ENCODE data around the gene ZNF446.

- TF ChIP-seq, protein P1, sequence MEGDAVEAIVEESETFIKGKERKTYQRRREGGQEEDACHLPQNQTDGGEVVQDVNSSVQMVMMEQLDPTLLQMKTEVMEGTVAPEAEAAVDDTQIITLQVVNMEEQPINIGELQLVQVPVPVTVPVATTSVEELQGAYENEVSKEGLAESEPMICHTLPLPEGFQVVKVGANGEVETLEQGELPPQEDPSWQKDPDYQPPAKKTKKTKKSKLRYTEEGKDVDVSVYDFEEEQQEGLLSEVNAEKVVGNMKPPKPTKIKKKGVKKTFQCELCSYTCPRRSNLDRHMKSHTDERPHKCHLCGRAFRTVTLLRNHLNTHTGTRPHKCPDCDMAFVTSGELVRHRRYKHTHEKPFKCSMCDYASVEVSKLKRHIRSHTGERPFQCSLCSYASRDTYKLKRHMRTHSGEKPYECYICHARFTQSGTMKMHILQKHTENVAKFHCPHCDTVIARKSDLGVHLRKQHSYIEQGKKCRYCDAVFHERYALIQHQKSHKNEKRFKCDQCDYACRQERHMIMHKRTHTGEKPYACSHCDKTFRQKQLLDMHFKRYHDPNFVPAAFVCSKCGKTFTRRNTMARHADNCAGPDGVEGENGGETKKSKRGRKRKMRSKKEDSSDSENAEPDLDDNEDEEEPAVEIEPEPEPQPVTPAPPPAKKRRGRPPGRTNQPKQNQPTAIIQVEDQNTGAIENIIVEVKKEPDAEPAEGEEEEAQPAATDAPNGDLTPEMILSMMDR (IDR thresholded peaks at IDR 0.05) = no peak
- TF ChIP-seq POLR2AphosphoS5 (IDR thresholded peaks at IDR 0.05) (no peak), POLR2A (IDR thresholded peaks at IDR 0.05) (no peak), EP300 (IDR thresholded peaks at IDR 0.05) (no peak)
Observed at GRCh38 chr19:58482372-58482771, 6.2 kb downstream of the ZNF446 start.
